Stimulated activated naive CD4-positive, alpha-beta T cell (primary cell): ENCODE results near the gene MRPL3.
"Not testable (repeated sequence)": the region's sequence is repeated elsewhere in the genome, so short reads cannot be mapped to it uniquely, and the experiment has no call there.

Experiments
- DNase-seq, 6 experiments: peaks; one replicate each; lab custom pipeline; 2025; lab: John Stamatoyannopoulos, UW

MRPL3 gene

GRCh38 chr3:131494706-131495105, 8.1 kb downstream of the MRPL3 start:
- DNase-seq = no peak

GRCh38 chr3:131491775-131492174, 11.0 kb downstream of the MRPL3 start:
- no peak for DNase-seq

GRCh38 chr3:131491084-131491483, 11.7 kb downstream of the MRPL3 start:
- no peak for DNase-seq

GRCh38 chr3:131486545-131486944, 16.2 kb downstream of the MRPL3 start:
- DNase-seq = not testable (repeated sequence)

GRCh38 chr3:131485119-131485518, 17.7 kb downstream of the MRPL3 start:
- no peak for DNase-seq

GRCh38 chr3:131484496-131485111, 18.2 kb downstream of the MRPL3 start:
- DNase-seq = no peak

GRCh38 chr3:131480116-131480515, 22.7 kb downstream of the MRPL3 start:
- no peak for DNase-seq

GRCh38 chr3:131477813-131478212, 25.0 kb downstream of the MRPL3 start:
- no peak for DNase-seq

- DNase-seq = no peak
These were observed 28.7 kb downstream of the MRPL3 start for GRCh38 chr3:131474115-131474514.

- DNase-seq = no peak
These were observed 32.4 kb downstream of the MRPL3 start for GRCh38 chr3:131470377-131470776.

- DNase-seq = no peak
These were observed 44.1 kb downstream of the MRPL3 start for GRCh38 chr3:131458653-131459052.

GRCh38 chr3:131457220-131457619, 45.6 kb downstream of the MRPL3 start:
- no peak for DNase-seq

GRCh38 chr3:131454501-131454900, 48.3 kb downstream of the MRPL3 start:
- DNase-seq = no peak

GRCh38 chr3:131453533-131453932, 49.2 kb downstream of the MRPL3 start:
- no peak for DNase-seq

- DNase-seq = no peak
These were observed 55.4 kb downstream of the MRPL3 start for GRCh38 chr3:131447349-131447748.

- no peak for DNase-seq
These were observed 58.6 kb downstream of the MRPL3 start for GRCh38 chr3:131444180-131444579.

GRCh38 chr3:131439084-131439483, 63.7 kb downstream of the MRPL3 start:
- DNase-seq = no peak

GRCh38 chr3:131435000-131435399, 67.8 kb downstream of the MRPL3 start:
- DNase-seq = no peak

- DNase-seq = no peak
These were observed 70.3 kb downstream of the MRPL3 start for GRCh38 chr3:131432441-131432840.

GRCh38 chr3:131431754-131432153, 71.0 kb downstream of the MRPL3 start:
- no peak for DNase-seq

- no peak for DNase-seq
These were observed 75.5 kb downstream of the MRPL3 start for GRCh38 chr3:131427226-131427625.

- DNase-seq = no peak
These were observed 80.7 kb downstream of the MRPL3 start for GRCh38 chr3:131421957-131422498.

GRCh38 chr3:131421301-131421700, 81.5 kb downstream of the MRPL3 start:
- DNase-seq = no peak

GRCh38 chr3:131417751-131418150, 85.0 kb downstream of the MRPL3 start:
- no peak for DNase-seq
